Uterus (tissue), 4 donors: ENCODE results near the gene FXYD2. TPM values are rescaled to one million over a fixed set of nuclear protein-coding genes. Genes with fewer than 3 reads are reported as not detected.

Experiments used
- DNase-seq, 2 donors: peaks; one replicate each; pipeline ENCODE4 v3.0.0-alpha.2; 2019 to 2020
- H3K27ac ChIP-seq, 2 donors: fragments of 200-600 bp; sonication (generic); 1 replicate in 1 of 2; 2 replicates in 1 of 2; pipeline ENCODE4 v1.5.1; 2016 to 2018
- H3K27me3 ChIP-seq, 2 donors: fragments of 200-600 bp; sonication (generic); one replicate each; pipeline ENCODE4 v1.5.1; 2018 to 2019; ENCODE audit warnings: control low read depth in 1 of 2
- H3K36me3 ChIP-seq, 2 donors: fragments of 200-600 bp; sonication (generic); one replicate each; pipeline ENCODE4 v1.5.1; 2019; ENCODE audit warnings: control low read depth in 1 of 2
- H3K4me1 ChIP-seq, 2 donors: fragments of 200-600 bp; sonication (generic); one replicate each; pipeline ENCODE4 v1.5.1; 2018 to 2019; ENCODE audit warnings: control low read depth in 1 of 2
- H3K4me3 ChIP-seq, 2 donors: fragments of 200-600 bp; sonication (generic); 1 replicate in 1 of 2; 2 replicates in 1 of 2; pipeline ENCODE4 v1.5.1; 2018 to 2019; ENCODE audit warnings: mild to moderate bottlenecking in 1 of 2
- H3K9me3 ChIP-seq, 2 donors: fragments of 200-600 bp; sonication (generic); one replicate each; pipeline ENCODE4 v1.5.1; 2019; ENCODE audit warnings: control low read depth in 1 of 2
- POLR2A ChIP-seq, 2 donors: fragments of 450-650 bp; IDR thresholded peaks; one replicate each; pipeline ENCODE4 v1.6.1; 2016; ENCODE audit warnings: antibody characterized with exemption in 2 of 2, mild to moderate bottlenecking in 1 of 2, moderate library complexity in 1 of 2
- intact Hi-C: fragments of 100-400 bp; cut with DNase I; formaldehyde crosslinking; loops from one replicate; pipeline ENCODE4 v1.15.1; 2023; ENCODE audit warnings: low total_unique reads
- total RNA-seq, 4 donors: library from RNA; depleted of rRNA in 3 of 4; stranded (reverse); fragments of >200 nt in 3 of 4; gene quantifications; one replicate each; pipeline versions ENCODE4 v1.1.0 to v1.2.4, GENCODE V29; 2014 to 2023
- TF ChIP-seq, protein P1 (sequence below), 4 experiments: fragments of 200-600 bp in 2 of 4; fragments of 450-650 bp in 2 of 4; sonication (generic) in 2 of 4; IDR thresholded peaks; one replicate each; pipeline ENCODE4 v1.5.1; 2016 to 2019; ENCODE audit warnings: antibody characterized with exemption in 4 of 4, mild to moderate bottlenecking in 2 of 4, moderate library complexity in 1 of 4
- donor health status: DM: yes; HTN: yes; CAD: no.

Gene FXYD2
- total RNA-seq, 4 donors from 2014 or later, result 2.1 to 36.4 (median 6.2) TPM

DNA sequence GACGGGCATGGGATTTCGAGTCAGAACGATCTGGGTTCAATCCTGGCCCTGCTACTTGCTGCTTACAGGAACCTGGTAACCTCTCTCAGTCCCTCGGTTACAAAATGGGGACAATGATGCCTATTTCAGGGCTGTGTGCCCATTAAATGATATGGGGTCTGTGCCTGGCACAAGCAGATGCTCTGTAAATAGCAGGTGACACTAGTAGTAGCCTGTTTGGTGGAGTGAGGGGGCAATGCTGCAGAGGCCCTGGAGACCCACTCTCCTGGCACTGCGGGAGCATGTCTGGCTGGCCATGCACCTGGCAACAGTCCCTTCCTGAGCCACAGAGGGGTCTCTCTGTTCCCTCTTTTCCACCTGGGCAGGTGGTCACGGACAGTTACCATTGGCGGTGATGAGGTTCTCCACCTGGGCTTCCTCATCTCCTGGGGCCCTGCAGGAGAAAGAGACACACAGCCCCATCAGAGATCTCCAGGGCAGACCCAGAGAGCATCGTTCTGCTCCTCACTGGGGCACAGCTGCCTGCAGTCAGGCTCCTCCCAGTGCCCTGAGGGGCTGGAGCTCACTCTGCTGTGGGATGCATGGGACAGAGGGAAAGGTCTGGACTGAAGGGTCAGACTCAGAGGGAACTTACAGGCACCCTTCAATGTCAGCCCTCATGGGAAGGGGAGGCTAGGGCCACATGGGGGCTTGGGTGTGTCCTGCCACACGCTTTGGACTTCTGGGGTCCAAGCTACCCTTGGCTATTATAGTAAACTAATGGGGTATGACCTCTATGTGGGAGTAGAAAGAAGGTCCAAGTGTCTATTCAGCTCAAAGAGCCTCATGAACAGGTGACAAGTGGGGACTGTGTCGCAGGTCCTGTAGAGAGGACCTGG, 15.6 kb upstream of the FXYD2 start:
- Histone ChIP-seq H3K9me3 (no peaks in the 10 kb centered on the region), H3K4me3 (no peak overlapping the region), H3K27ac (no peak overlapping the region), H3K36me3 (no peaks in the 10 kb centered on the region), H3K27me3 (no peaks in the 10 kb centered on the region), H3K4me1 (no peaks in the 10 kb centered on the region)
- DNase-seq, result peak in 1 of 2 donors; percentile 10
- TF ChIP-seq, protein P1, sequence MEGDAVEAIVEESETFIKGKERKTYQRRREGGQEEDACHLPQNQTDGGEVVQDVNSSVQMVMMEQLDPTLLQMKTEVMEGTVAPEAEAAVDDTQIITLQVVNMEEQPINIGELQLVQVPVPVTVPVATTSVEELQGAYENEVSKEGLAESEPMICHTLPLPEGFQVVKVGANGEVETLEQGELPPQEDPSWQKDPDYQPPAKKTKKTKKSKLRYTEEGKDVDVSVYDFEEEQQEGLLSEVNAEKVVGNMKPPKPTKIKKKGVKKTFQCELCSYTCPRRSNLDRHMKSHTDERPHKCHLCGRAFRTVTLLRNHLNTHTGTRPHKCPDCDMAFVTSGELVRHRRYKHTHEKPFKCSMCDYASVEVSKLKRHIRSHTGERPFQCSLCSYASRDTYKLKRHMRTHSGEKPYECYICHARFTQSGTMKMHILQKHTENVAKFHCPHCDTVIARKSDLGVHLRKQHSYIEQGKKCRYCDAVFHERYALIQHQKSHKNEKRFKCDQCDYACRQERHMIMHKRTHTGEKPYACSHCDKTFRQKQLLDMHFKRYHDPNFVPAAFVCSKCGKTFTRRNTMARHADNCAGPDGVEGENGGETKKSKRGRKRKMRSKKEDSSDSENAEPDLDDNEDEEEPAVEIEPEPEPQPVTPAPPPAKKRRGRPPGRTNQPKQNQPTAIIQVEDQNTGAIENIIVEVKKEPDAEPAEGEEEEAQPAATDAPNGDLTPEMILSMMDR (IDR thresholded peaks at IDR 0.05), result no peak
- TF ChIP-seq POLR2A (IDR thresholded peaks at IDR 0.05), result no peak
- intact Hi-C loops, result no loop called here

DNA sequence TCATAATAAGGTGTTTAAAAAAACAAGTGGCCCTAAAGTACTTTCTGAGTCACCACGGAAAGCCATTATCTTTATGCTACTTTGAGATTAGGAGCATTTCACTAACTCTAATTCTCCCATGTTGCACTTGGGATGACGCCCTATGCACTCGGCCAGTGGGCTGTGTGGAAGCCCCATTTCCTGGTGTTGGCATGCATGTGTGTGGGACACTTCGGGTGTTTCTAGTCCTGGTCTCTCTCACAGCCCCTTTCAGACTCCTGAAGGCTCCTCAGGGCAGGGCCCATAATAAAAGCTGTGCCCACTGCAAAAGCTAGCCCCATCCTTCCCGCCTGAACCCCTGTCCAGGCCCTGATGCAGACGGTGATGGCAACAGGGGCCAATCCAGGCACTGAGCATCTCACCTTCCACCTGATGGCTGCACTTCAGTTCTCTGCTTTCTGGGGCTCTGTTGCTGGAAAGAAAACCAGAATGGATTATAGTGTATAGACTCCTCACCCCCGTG, 14.9 kb upstream of the FXYD2 start:
- H3K4me1 ChIP-seq, result no peaks in the 10 kb centered on the region
- H3K27ac ChIP-seq, result no peak overlapping the region
- no peaks in the 10 kb centered on the region for H3K9me3 ChIP-seq
- no peaks in the 10 kb centered on the region for H3K36me3 ChIP-seq
- no peaks in the 10 kb centered on the region for H3K27me3 ChIP-seq
- intact Hi-C loops, result no loop called here
- DNase-seq, result peak in 1 of 2 donors; percentile 8
- no peak overlapping the region for H3K4me3 ChIP-seq
- TF ChIP-seq, protein P1 (IDR thresholded peaks at IDR 0.05), result no peak
- TF ChIP-seq POLR2A (IDR thresholded peaks at IDR 0.05), result no peak

DNA sequence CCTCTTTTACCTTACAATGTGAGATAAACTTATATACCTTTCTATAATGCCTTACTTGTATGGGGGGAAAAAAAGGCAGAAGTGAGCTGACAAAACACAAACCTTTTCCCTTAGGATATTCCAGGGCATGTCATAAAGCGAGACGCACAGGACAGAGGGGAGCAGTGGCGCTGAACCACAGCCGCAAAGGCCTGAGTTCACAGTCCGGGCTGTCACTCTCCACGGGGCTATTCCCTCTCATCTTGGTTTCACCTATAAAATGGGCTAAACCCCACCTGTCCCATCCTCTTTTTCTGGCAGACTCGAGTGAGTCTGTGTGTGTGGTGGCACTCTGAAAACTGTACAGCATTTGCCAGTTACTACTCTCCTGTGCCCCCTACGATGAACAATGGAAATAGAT, 14.4 kb upstream of the FXYD2 start:
- H3K27me3 ChIP-seq, result no peaks in the 10 kb centered on the region
- H3K27ac ChIP-seq, result no peak overlapping the region
- no peak overlapping the region for H3K4me3 ChIP-seq
- no peaks in the 10 kb centered on the region for H3K4me1 ChIP-seq
- H3K9me3 ChIP-seq, result no peaks in the 10 kb centered on the region
- intact Hi-C loops, result no loop called here
- peak in 1 of 2 donors; percentile 3 for DNase-seq
- TF ChIP-seq POLR2A (IDR thresholded peaks at IDR 0.05), result no peak
- TF ChIP-seq, protein P1 (IDR thresholded peaks at IDR 0.05), result no peak
- no peaks in the 10 kb centered on the region for H3K36me3 ChIP-seq

DNA sequence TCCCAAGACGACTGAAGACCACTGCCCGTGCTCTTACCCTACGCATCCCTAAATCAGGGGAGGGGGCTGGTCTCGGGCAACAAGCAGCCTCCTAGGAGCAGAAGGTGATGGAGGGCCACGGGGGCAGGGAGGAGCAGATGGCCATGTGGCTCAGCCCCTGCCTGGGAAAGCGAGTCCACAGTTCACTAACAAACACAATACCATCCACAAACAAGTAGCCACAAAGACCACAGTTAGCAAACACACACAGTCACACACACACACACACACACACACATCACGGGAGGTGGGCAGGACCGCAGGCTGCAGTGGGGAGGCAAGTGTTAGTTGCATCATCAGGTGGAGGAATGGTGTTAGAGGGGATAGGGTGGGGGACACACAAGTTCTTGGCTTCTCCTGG, 13.2 kb upstream of the FXYD2 start:
- Histone ChIP-seq H3K4me3 (no peak overlapping the region), H3K27ac (no peak overlapping the region), H3K9me3 (no peaks in the 10 kb centered on the region), H3K36me3 (no peaks in the 10 kb centered on the region), H3K27me3 (no peaks in the 10 kb centered on the region), H3K4me1 (no peaks in the 10 kb centered on the region)
- intact Hi-C loops, result no loop called here
- DNase-seq, result peak in 1 of 2 donors; percentile 9
- no peak for TF ChIP-seq POLR2A (IDR thresholded peaks at IDR 0.05)
- TF ChIP-seq, protein P1 (IDR thresholded peaks at IDR 0.05), result no peak

DNA sequence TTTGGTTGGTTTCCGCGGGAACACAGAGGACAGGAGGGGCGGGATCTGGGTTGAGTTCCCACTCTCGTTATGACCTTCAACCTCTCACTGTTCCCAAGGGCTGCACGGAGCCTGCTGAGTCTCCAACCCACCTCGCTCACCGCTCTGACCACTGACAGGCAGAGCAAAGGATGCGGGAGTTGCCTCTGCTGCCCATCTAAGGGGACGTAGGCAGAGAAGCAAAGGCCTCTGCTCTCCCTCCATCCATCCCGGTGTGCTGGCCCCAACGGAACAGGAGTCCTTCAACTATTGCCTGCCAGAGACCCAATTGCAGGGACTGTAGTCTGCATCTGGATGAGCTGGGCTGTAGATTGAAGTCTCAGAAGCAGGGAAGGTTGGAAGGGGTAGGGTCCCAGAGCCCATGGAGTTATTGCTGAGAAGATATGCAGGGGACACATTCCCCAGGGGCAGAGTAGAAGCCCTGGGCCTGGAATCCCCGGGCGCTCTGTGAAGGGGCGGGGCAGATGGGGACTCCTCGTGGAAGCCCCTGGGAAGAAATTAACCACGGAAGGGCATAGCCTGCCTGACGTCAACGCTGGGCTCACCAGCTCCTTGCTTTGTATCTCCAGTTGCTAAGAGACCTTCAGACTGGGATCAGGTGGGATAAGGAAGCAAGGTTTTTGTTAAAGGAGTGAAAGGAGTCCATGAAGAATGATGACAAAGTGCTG, 12.7 kb upstream of the FXYD2 start:
- no peaks in the 10 kb centered on the region for H3K4me1 ChIP-seq
- no peaks in the 10 kb centered on the region for H3K36me3 ChIP-seq
- H3K27ac ChIP-seq, result no peak overlapping the region
- no peak for TF ChIP-seq POLR2A (IDR thresholded peaks at IDR 0.05)
- TF ChIP-seq, protein P1 (IDR thresholded peaks at IDR 0.05), result no peak
- no peaks in the 10 kb centered on the region for H3K9me3 ChIP-seq
- intact Hi-C loops, result no loop called here
- H3K4me3 ChIP-seq, result no peak overlapping the region
- peak; percentile 9 to 11 for DNase-seq
- no peaks in the 10 kb centered on the region for H3K27me3 ChIP-seq
